ENCODE measurements around the gene FEZF1.
A peak's percentile ranks its signal among the peaks of the same experiment; 100 is the strongest.

FEZF1 gene

DNA sequence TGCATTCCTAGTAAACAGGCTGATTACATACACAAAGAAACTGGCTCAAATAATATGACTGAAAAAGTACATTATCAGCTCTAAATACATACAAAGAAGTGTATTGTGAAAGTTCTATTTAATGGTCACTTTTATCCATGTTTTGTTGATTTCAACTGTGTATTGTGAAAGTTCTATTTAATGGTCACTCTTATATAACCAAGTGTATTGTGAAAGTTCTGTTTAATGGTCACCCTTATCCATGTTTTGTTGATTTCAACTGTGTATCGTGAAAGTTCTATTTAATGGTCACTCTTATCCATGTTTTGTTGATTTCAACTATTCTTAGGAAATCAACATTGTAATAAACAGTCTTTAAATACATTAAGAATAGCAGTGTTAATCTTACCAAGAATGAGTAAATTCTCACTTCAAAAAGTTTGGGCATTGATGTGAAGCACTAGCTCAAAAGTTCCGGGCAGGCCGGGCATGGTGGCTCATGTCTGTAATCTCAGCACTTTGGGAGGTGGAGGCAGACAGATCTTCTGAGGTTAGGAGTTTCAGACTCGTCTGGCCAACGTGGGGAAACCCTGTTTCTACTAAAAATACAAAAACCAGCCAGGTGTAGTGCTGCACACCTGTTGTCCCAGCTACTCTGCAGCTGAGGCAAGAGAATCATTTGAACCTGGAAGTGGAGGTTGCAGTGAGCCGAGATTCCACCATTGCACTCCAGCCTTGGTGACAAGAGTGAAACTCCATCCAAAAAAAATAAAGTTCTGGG is 34.8 kb upstream of the FEZF1 start:
- ChIA-PET CTCF (interaction anchor here (1.1 kb wide), 1 partner anchor 40 kb away, joined by 3 read pairs; no protein-coding TSS in a partner anchor), POLR2A (no interaction called here)
- Histone ChIP-seq H3K36me3 (ENCODE audit: control insufficient read depth in 4 of 4, insufficient read depth in 4 of 4, low read length in 3 of 4) (no peaks in the 10 kb centered on the region), H3K4me3 (ENCODE audit: control insufficient read depth in 1 of 7, extremely low read depth in 1 of 7, insufficient read depth in 4 of 7, low read depth in 2 of 7, low read length in 6 of 7) (no peak overlapping the region), H3K27me3 (replicated peaks in 2 of 5; ENCODE audit: control insufficient read depth in 4 of 5, insufficient read depth in 5 of 5, low read length in 4 of 5) (no peaks in the 10 kb centered on the region), H3K4me1 (ENCODE audit: control extremely low read depth in 1 of 4, control insufficient read depth in 4 of 4, insufficient read depth in 4 of 4, low read length in 3 of 4) (no peaks in the 10 kb centered on the region), H3K27ac (ENCODE audit: insufficient read depth in 1 of 2, low read depth in 1 of 2, low read length in 2 of 2, poor library complexity in 1 of 2, severe bottlenecking in 2 of 2) (no peak overlapping the region), H3K9me3 (ENCODE audit: control extremely low read depth in 1 of 5, control insufficient read depth in 4 of 5, insufficient read depth in 2 of 5, low read depth in 1 of 5, low read length in 4 of 5) (no peaks in the 10 kb centered on the region)
- DNase-seq, result no peak
- 100% methylated on average over 5 of the region's 6 CpGs for WGBS (ENCODE audit: insufficient coverage)

DNA sequence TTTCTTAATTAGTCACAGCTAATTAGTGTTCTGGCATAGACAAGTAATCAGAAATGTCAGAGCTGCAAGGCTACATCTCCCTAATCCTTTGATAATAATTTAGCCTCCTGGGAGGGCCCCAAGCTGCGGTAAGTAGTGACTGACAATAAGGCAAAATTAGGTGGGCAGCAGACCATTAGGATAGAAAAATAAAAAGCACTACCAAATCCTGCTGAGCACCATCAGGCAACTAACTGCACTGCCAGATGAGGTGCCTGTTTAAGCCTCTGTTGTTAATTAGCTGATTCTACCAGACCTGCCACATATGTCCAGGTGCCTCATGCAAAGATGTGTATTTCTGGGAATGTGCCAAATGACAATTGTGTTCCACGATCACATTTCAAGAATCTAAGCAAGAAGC is 32.5 kb upstream of the FEZF1 start:
- WGBS (ENCODE audit: insufficient coverage), result 75% methylated on average over 1 of the region's 2 CpGs
- DNase-seq, result no peak
- CTCF ChIA-PET, result no interaction called here

DNA sequence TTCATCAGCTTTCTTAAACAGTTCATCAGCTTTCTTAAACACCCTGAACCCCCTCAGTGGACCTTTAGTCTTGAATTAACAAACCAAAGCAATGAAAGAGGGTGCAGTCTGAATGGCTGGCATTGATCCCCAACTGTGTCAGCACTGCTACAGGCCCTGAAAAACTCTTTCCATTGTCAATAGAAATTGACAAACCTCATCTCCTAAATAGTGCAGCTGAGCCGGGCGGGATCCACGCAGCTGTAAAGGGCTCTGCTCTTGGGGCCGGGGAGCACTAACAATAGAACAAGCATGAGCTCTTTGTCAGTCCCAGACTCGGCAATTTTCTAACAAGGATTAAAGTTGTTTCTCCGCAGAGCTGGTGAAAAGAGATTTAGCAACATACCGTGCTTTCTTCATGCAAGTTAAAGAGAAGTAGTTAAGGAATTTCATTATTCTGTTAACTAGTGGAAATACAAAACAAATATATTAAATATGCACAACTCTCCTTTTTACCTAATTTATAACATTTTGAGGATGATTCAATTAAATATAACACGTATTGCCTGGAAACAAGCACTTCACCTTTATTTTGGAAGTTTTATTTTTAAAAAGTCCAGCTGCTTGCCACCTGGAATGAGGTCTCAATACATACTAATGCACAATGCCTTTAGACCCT is 24.7 kb upstream of the FEZF1 start:
- no peaks in the 10 kb centered on the region for H3K36me3 ChIP-seq (ENCODE audit: control insufficient read depth in 4 of 4, insufficient read depth in 4 of 4, low read length in 3 of 4)
- H3K27me3 ChIP-seq (replicated peaks in 2 of 5; ENCODE audit: control insufficient read depth in 4 of 5, insufficient read depth in 5 of 5, low read length in 4 of 5), result peaks cover 0 to 21% (median 3%) of the 10 kb centered on the region in 5 experiments
- no peaks in the 10 kb centered on the region for H3K9me3 ChIP-seq (ENCODE audit: control extremely low read depth in 1 of 5, control insufficient read depth in 4 of 5, insufficient read depth in 2 of 5, low read depth in 1 of 5, low read length in 4 of 5)
- H3K4me1 ChIP-seq (ENCODE audit: control extremely low read depth in 1 of 4, control insufficient read depth in 4 of 4, insufficient read depth in 4 of 4, low read length in 3 of 4), result no peaks in the 10 kb centered on the region
- H3K4me3 ChIP-seq (ENCODE audit: control insufficient read depth in 1 of 7, extremely low read depth in 1 of 7, insufficient read depth in 4 of 7, low read depth in 2 of 7, low read length in 6 of 7), result no peak overlapping the region
- 66% methylated on average over 4 of the region's 8 CpGs for WGBS (ENCODE audit: insufficient coverage)
- ChIA-PET CTCF (no interaction called here), POLR2A (no interaction called here)
- no peak for DNase-seq
- H3K27ac ChIP-seq (ENCODE audit: insufficient read depth in 1 of 2, low read depth in 1 of 2, low read length in 2 of 2, poor library complexity in 1 of 2, severe bottlenecking in 2 of 2), result no peak overlapping the region

More for the DNA sequence above, 32.5 kb upstream of the FEZF1 start:
- no peaks in the 10 kb centered on the region for H3K4me1 ChIP-seq (ENCODE audit: control extremely low read depth in 1 of 4, control insufficient read depth in 4 of 4, insufficient read depth in 4 of 4, low read length in 3 of 4)
- POLR2A ChIA-PET, result no interaction called here
- no peaks in the 10 kb centered on the region for H3K36me3 ChIP-seq (ENCODE audit: control insufficient read depth in 4 of 4, insufficient read depth in 4 of 4, low read length in 3 of 4)
- H3K27ac ChIP-seq (ENCODE audit: insufficient read depth in 1 of 2, low read depth in 1 of 2, low read length in 2 of 2, poor library complexity in 1 of 2, severe bottlenecking in 2 of 2), result no peak overlapping the region
- H3K9me3 ChIP-seq (ENCODE audit: control extremely low read depth in 1 of 5, control insufficient read depth in 4 of 5, insufficient read depth in 2 of 5, low read depth in 1 of 5, low read length in 4 of 5), result no peaks in the 10 kb centered on the region
- peaks cover 0 to 2% (median 0%) of the 10 kb centered on the region in 5 experiments for H3K27me3 ChIP-seq (replicated peaks in 2 of 5; ENCODE audit: control insufficient read depth in 4 of 5, insufficient read depth in 5 of 5, low read length in 4 of 5)
- no peak overlapping the region for H3K4me3 ChIP-seq (ENCODE audit: control insufficient read depth in 1 of 7, extremely low read depth in 1 of 7, insufficient read depth in 4 of 7, low read depth in 2 of 7, low read length in 6 of 7)

GRCh38 chr7:122327969-122328368 is 23.4 kb upstream of the FEZF1 start:
- Histone ChIP-seq H3K4me3 (ENCODE audit: control insufficient read depth in 1 of 7, extremely low read depth in 1 of 7, insufficient read depth in 4 of 7, low read depth in 2 of 7, low read length in 6 of 7) (no peak overlapping the region), H3K9me3 (ENCODE audit: control extremely low read depth in 1 of 5, control insufficient read depth in 4 of 5, insufficient read depth in 2 of 5, low read depth in 1 of 5, low read length in 4 of 5) (no peaks in the 10 kb centered on the region), H3K4me1 (ENCODE audit: control extremely low read depth in 1 of 4, control insufficient read depth in 4 of 4, insufficient read depth in 4 of 4, low read length in 3 of 4) (no peaks in the 10 kb centered on the region), H3K27me3 (replicated peaks in 2 of 5; ENCODE audit: control insufficient read depth in 4 of 5, insufficient read depth in 5 of 5, low read length in 4 of 5) (peaks cover 0 to 19% (median 3%) of the 10 kb centered on the region in 5 experiments), H3K36me3 (ENCODE audit: control insufficient read depth in 4 of 4, insufficient read depth in 4 of 4, low read length in 3 of 4) (no peaks in the 10 kb centered on the region), H3K27ac (ENCODE audit: insufficient read depth in 1 of 2, low read depth in 1 of 2, low read length in 2 of 2, poor library complexity in 1 of 2, severe bottlenecking in 2 of 2) (no peak overlapping the region)
- ChIA-PET CTCF (no interaction called here), POLR2A (no interaction called here)
- DNase-seq, result no peak
- WGBS (ENCODE audit: insufficient coverage), result no CpG with 5 or more reads among the region's 3 CpGs

DNA sequence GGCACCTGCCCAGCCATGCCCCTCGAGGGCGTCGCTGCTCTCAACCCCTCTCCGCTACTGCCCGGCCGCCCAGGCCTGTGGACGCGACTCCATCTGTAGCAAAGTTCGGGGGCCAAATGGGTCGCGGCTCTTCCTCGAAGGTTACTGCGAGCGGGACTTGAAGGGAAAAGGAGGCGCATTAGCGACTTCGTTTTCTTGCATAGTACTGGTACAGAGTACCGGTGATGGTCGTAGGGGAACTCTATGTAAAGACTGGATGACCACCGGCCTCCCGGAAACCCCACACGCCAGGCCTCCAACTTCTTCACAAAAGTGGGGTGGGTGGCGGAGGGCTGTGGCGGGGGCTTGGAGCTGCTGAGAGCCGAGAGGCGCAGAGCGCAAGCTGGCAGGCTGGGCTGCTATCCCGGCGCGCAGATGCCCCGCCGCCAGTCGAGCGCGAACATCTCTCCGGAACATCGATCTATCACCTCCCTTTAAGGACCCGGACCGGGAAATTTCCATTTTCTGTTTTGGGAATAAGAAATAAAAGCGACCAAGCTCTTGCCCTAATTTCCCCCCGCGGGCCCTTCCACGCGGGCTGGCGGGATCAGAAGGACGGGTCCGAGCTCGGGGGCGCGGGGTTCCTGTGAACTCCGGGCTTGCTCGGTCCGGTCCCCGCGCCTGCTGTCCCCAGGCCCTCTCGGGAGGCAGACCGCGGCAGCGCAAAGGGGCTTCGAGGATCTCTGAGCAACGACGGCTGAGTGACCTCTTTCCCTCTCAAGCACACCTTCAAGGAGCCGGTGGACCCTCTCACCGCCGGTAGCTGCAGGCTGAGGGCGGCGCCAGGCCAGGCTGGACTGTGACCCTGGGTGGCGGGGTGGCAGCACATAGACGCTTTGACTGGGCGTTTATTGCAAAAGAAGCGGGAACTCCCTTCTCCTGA is 12.2 kb upstream of the FEZF1 start:
- H3K9me3 ChIP-seq (ENCODE audit: control extremely low read depth in 1 of 5, control insufficient read depth in 4 of 5, insufficient read depth in 2 of 5, low read depth in 1 of 5, low read length in 4 of 5), result peaks cover 0 to 4% (median under 1%) of the 10 kb centered on the region in 5 experiments
- H3K4me1 ChIP-seq (ENCODE audit: control extremely low read depth in 1 of 4, control insufficient read depth in 4 of 4, insufficient read depth in 4 of 4, low read length in 3 of 4), result peaks cover 0 to 7% (median under 1%) of the 10 kb centered on the region in 4 experiments
- peaks cover 35 to 90% (median 53%) of the 10 kb centered on the region in 5 experiments for H3K27me3 ChIP-seq (replicated peaks in 2 of 5; ENCODE audit: control insufficient read depth in 4 of 5, insufficient read depth in 5 of 5, low read length in 4 of 5)
- POLR2A ChIA-PET, result no interaction called here
- no peak overlapping the region for H3K27ac ChIP-seq (ENCODE audit: insufficient read depth in 1 of 2, low read depth in 1 of 2, low read length in 2 of 2, poor library complexity in 1 of 2, severe bottlenecking in 2 of 2)
- WGBS (ENCODE audit: insufficient coverage), result 5% methylated on average over 64 of the region's 71 CpGs
- CTCF ChIA-PET, result interaction anchor here (1.1 to 2.0 kb wide), 3 partner anchors 11 to 18 kb away, joined by 3 to 5 read pairs (median 4); no protein-coding TSS in a partner anchor
- DNase-seq, result no peak
- no peaks in the 10 kb centered on the region for H3K36me3 ChIP-seq (ENCODE audit: control insufficient read depth in 4 of 4, insufficient read depth in 4 of 4, low read length in 3 of 4)
- peak overlapping the region in 1 of 7 experiments; percentile 14 for H3K4me3 ChIP-seq (ENCODE audit: control insufficient read depth in 1 of 7, extremely low read depth in 1 of 7, insufficient read depth in 4 of 7, low read depth in 2 of 7, low read length in 6 of 7)

DNA sequence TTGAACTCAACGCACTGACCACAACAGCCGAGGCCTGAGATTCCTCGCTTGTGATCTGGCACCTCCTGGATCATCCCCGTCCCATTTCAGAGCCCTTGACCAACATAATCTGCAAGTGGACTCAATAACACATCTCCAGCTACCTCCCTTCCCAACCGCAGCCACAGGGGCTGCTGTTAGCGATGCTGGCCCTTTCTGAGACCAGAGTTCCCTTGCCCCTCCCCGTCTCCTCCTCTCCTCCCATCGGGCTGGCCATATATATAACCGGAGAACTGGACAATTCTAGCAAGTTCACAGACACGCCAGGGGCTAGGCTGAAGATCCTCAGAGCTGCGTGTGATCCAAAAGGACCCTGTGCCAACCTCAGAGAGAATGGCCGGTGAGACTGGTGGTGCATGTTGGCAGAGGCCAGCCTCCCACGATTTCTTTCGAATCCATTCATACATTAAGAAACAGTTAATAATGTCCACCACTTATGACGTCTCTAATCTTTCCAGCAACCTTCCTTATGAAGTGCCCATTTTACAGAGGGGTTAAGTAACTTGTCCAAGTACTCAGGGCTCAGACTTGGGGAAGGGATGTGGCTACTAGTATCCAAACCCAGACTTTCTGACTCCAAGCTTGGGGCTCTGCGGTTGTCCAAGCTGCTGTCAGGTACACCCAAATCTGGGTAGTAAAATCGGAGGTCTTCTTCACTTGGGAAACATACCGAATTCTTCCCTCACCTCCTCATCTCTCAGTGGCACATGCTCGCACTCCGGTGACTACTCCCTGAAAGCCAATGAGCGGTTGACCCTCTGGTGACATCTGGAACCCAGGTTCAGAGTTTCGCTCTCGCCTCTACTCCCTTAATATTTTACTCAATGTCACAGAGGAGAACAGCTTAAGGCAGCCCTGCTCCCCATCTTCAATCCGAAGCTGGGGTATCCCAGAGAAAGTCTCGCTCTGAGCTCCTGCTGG is 11.2 kb upstream of the FEZF1 start:
- Histone ChIP-seq H3K9me3 (ENCODE audit: control extremely low read depth in 1 of 5, control insufficient read depth in 4 of 5, insufficient read depth in 2 of 5, low read depth in 1 of 5, low read length in 4 of 5) (peaks cover 0 to 4% (median 2%) of the 10 kb centered on the region in 5 experiments), H3K4me3 (ENCODE audit: control insufficient read depth in 1 of 7, extremely low read depth in 1 of 7, insufficient read depth in 4 of 7, low read depth in 2 of 7, low read length in 6 of 7) (no peak overlapping the region), H3K36me3 (ENCODE audit: control insufficient read depth in 4 of 4, insufficient read depth in 4 of 4, low read length in 3 of 4) (no peaks in the 10 kb centered on the region), H3K4me1 (ENCODE audit: control extremely low read depth in 1 of 4, control insufficient read depth in 4 of 4, insufficient read depth in 4 of 4, low read length in 3 of 4) (peaks cover 0 to 9% (median 1%) of the 10 kb centered on the region in 4 experiments), H3K27ac (ENCODE audit: insufficient read depth in 1 of 2, low read depth in 1 of 2, low read length in 2 of 2, poor library complexity in 1 of 2, severe bottlenecking in 2 of 2) (no peak overlapping the region), H3K27me3 (replicated peaks in 2 of 5; ENCODE audit: control insufficient read depth in 4 of 5, insufficient read depth in 5 of 5, low read length in 4 of 5) (peaks cover 40 to 96% (median 60%) of the 10 kb centered on the region in 5 experiments)
- 12% methylated on average over 13 of the region's 25 CpGs for WGBS (ENCODE audit: insufficient coverage)
- DNase-seq, result no peak
- ChIA-PET POLR2A (no interaction called here), CTCF (interaction anchor here (1.1 to 2.0 kb wide), 2 partner anchors 10 to 14 kb away, joined by 3 to 5 read pairs; no protein-coding TSS in a partner anchor)

Data from common myeloid progenitor, CD34-positive (primary cell).